H1 (cell line): ENCODE results near the gene SLC2A1. TPM values are rescaled to one million over a fixed set of nuclear protein-coding genes. Genes with fewer than 3 reads are reported as not detected.

Experiments used
- CTCF ChIA-PET: fragments of 300-600 bp; sonication (Branson Sonifier 250); formaldehyde crosslinking; loops from one replicate; lab custom pipeline; 2021; ENCODE audit not compliant: partially characterized antibody; lab: Charles Lee
- POLR2A ChIA-PET: fragments of 300-600 bp; sonication (Branson Sonifier 250); formaldehyde crosslinking; loops from one replicate; lab custom pipeline; 2021; ENCODE audit warnings: inconsistent platforms; ENCODE audit not compliant: partially characterized antibody; lab: Charles Lee
- DNase-seq, 2 experiments: peaks; one replicate each; pipeline versions ENCODE4 v3.0.0 to v3.0.0-alpha.2; 2010 to 2022; ENCODE audit warnings: low spot score in 2 of 2, low read depth in 1 of 2, mixed read lengths in 1 of 2
- FAIRE-seq: peaks from 2 replicates; lab custom pipeline; 2011; peaks lifted over from hg19 to GRCh38; lab: Jason Lieb, UNC
- H2AFZ ChIP-seq: 2 replicates; pipeline ENCODE4 v1.8.1; 2012; ENCODE audit warnings: low read length, inconsistent platforms
- H2AK5ac ChIP-seq: 2 replicates; pipeline ENCODE4 v1.6.1; 2013; ENCODE audit warnings: low read depth, low read length
- H2BK120ac ChIP-seq: replicated peaks from 2 replicates; pipeline ENCODE3; 2013; ENCODE audit warnings: low read depth, low read length, inconsistent platforms
- H2BK12ac ChIP-seq: 2 replicates; pipeline ENCODE4 v1.6.1; 2013; ENCODE audit warnings: low read depth, low read length
- H2BK15ac ChIP-seq: 2 replicates; pipeline ENCODE4 v1.6.1; 2013; ENCODE audit warnings: low read length
- H2BK20ac ChIP-seq: 2 replicates; pipeline ENCODE4 v1.6.1; 2013; ENCODE audit warnings: low read length
- H2BK5ac ChIP-seq: 2 replicates; pipeline ENCODE4 v1.6.1; 2013; ENCODE audit warnings: low read depth, low read length
- H3K14ac ChIP-seq: 2 replicates; pipeline ENCODE4 v1.6.1; 2013; ENCODE audit warnings: inconsistent platforms; ENCODE audit not compliant: insufficient read length
- H3K18ac ChIP-seq: 2 replicates; pipeline ENCODE4 v1.6.1; 2013; ENCODE audit warnings: low read length; ENCODE audit errors: extremely low read depth
- H3K23ac ChIP-seq: 2 replicates; pipeline ENCODE4 v1.6.1; 2013; ENCODE audit warnings: inconsistent platforms; ENCODE audit not compliant: insufficient read length
- H3K23me2 ChIP-seq: 2 replicates; pipeline ENCODE4 v1.6.1; 2013; ENCODE audit warnings: low read depth, low read length
- H3K27ac ChIP-seq: 2 replicates; pipeline ENCODE4 v1.6.1; 2011; ENCODE audit warnings: low read depth, low read length, inconsistent platforms
- H3K27me3 ChIP-seq, 4 experiments: replicated peaks in 1 of 4; 1 replicate in 1 of 4; 2 replicates in 3 of 4; pipeline versions ENCODE4 v1.6.1 to v1.8.1; 2011 to 2013; ENCODE audit warnings: low read length in 3 of 4, mild to moderate bottlenecking in 3 of 4, inconsistent platforms in 2 of 4, mixed read lengths in 2 of 4, moderate library complexity in 1 of 4; ENCODE audit not compliant: control insufficient read depth in 3 of 4, insufficient read depth in 3 of 4; ENCODE audit errors: extremely low read depth in 1 of 4
- H3K36me3 ChIP-seq, 4 experiments: 2 replicates each; pipeline versions ENCODE4 v1.6.1 to v1.8.1; 2011 to 2013; ENCODE audit warnings: mild to moderate bottlenecking in 4 of 4, low read length in 3 of 4, moderate library complexity in 2 of 4, control low read depth in 1 of 4, inconsistent platforms in 1 of 4; ENCODE audit not compliant: insufficient read depth in 4 of 4, control insufficient read depth in 2 of 4
- H3K4ac ChIP-seq: replicated peaks from 2 replicates; pipeline ENCODE3; 2013; ENCODE audit warnings: low read length, low read depth, mixed read lengths, inconsistent platforms; ENCODE audit not compliant: insufficient read length
- H3K4me1 ChIP-seq, 4 experiments: replicated peaks in 1 of 4; 1 replicate in 1 of 4; 2 replicates in 3 of 4; pipeline versions ENCODE4 v1.6.1 to v1.8.1; 2011 to 2013; ENCODE audit warnings: low read length in 3 of 4, inconsistent platforms in 2 of 4, mixed read lengths in 1 of 4; ENCODE audit not compliant: insufficient read depth in 4 of 4, control insufficient read depth in 3 of 4
- H3K4me2 ChIP-seq, 2 experiments: 2 replicates each; pipeline versions ENCODE4 v1.6.1 to v1.8.1; 2011 to 2013; ENCODE audit warnings: low read depth in 2 of 2, low read length in 2 of 2, control low read depth in 1 of 2, inconsistent platforms in 1 of 2, mild to moderate bottlenecking in 1 of 2; ENCODE audit not compliant: insufficient read depth in 1 of 2
- H3K4me3 ChIP-seq, 4 experiments: fragments of 200-600, 300-600 bp in 1 of 4; sonication (generic), shearing (Covaris generic), sonication (Bioruptor Twin) in 1 of 4; 2 replicates each; pipeline versions ENCODE4 v1.5.1 to v1.8.1; 2011 to 2016; ENCODE audit warnings: low read length in 4 of 4, low read depth in 3 of 4, control low read depth in 2 of 4, inconsistent platforms in 2 of 4, mild to moderate bottlenecking in 2 of 4, mixed read lengths in 1 of 4, moderate library complexity in 1 of 4; ENCODE audit not compliant: insufficient read depth in 2 of 4; ENCODE audit errors: extremely low read depth in 1 of 4
- H3K56ac ChIP-seq: replicated peaks from 2 replicates; pipeline ENCODE3; 2013; ENCODE audit warnings: low read depth, mild to moderate bottlenecking, mixed read lengths, low read length, inconsistent platforms; ENCODE audit not compliant: insufficient read length
- H3K79me1 ChIP-seq: 2 replicates; pipeline ENCODE4 v1.6.1; 2013; ENCODE audit warnings: low read depth, low read length, control low read depth
- H3K79me2 ChIP-seq, 2 experiments: 2 replicates each; pipeline versions ENCODE4 v1.6.1 to v1.8.1; 2012 to 2013; ENCODE audit warnings: low read length in 2 of 2, mild to moderate bottlenecking in 2 of 2, inconsistent platforms in 1 of 2; ENCODE audit not compliant: insufficient read depth in 2 of 2, control insufficient read depth in 1 of 2
- H3K9ac ChIP-seq, 4 experiments: replicated peaks in 1 of 4; 1 replicate in 1 of 4; 2 replicates in 3 of 4; pipeline versions ENCODE4 v1.6.1 to v1.8.1; 2011 to 2013; ENCODE audit warnings: low read depth in 3 of 4, low read length in 3 of 4, control low read depth in 2 of 4, mild to moderate bottlenecking in 2 of 4, moderate library complexity in 2 of 4, inconsistent platforms in 1 of 4; ENCODE audit errors: extremely low read depth in 1 of 4
- H3K9me3 ChIP-seq, 2 experiments: 2 replicates each; pipeline versions ENCODE4 v1.6.1 to v1.8.1; 2012 to 2013; ENCODE audit warnings: mild to moderate bottlenecking in 2 of 2, moderate library complexity in 2 of 2, control low read depth in 1 of 2, inconsistent platforms in 1 of 2, low read depth in 1 of 2, low read length in 1 of 2, mixed read lengths in 1 of 2; ENCODE audit not compliant: insufficient read depth in 2 of 2
- H4K20me1 ChIP-seq, 2 experiments: replicated peaks in 1 of 2; 2 replicates each; pipeline versions ENCODE3 to v1.8.1; 2011 to 2013; ENCODE audit warnings: inconsistent platforms in 2 of 2, low read length in 2 of 2, mild to moderate bottlenecking in 1 of 2; ENCODE audit not compliant: insufficient read depth in 2 of 2, control insufficient read depth in 1 of 2
- H4K5ac ChIP-seq: 2 replicates; pipeline ENCODE4 v1.6.1; 2013; ENCODE audit warnings: low read length, low read depth, mixed read lengths, inconsistent platforms; ENCODE audit not compliant: insufficient read length
- H4K8ac ChIP-seq: 2 replicates; pipeline ENCODE4 v1.8.0; 2013; ENCODE audit warnings: mild to moderate bottlenecking, moderate library complexity, low read length, inconsistent platforms; ENCODE audit not compliant: insufficient read depth; ENCODE audit errors: extremely low read depth
- H4K91ac ChIP-seq: replicated peaks from 2 replicates; pipeline ENCODE3; 2013; ENCODE audit warnings: low read length, mixed read lengths, inconsistent platforms; ENCODE audit not compliant: insufficient read length
- ASH2L ChIP-seq: fragments of 200-600, 300-600 bp; sonication (generic); IDR thresholded peaks from one replicate; pipeline ENCODE4 v1.7.1; 2017; ENCODE audit warnings: low read length
- ATF2 ChIP-seq: IDR thresholded peaks from 2 replicates; pipeline ENCODE4 v1.6.1; 2012; ENCODE audit warnings: low read length, inconsistent platforms
- BCL11A ChIP-seq, 2 experiments: IDR thresholded peaks; one replicate each; pipeline ENCODE4 v1.6.1; 2011; ENCODE audit warnings: low read depth in 2 of 2, low read length in 2 of 2, mild to moderate bottlenecking in 2 of 2
- CHD1 ChIP-seq: IDR thresholded peaks from 2 replicates; pipeline ENCODE4 v1.6.1; 2012; ENCODE audit warnings: low read depth, low read length, improper control_type of control experiment
- CHD2 ChIP-seq: IDR thresholded peaks from 2 replicates; pipeline ENCODE4 v1.6.1; 2012; ENCODE audit warnings: low read length, improper control_type of control experiment
- CREB1 ChIP-seq: IDR thresholded peaks from 2 replicates; pipeline ENCODE4 v1.6.1; 2012; ENCODE audit warnings: inconsistent platforms
- CTBP2 ChIP-seq: IDR thresholded peaks from 2 replicates; pipeline ENCODE4 v1.7.0; 2011; ENCODE audit warnings: borderline replicate concordance, mild to moderate bottlenecking, moderate library complexity, mixed read lengths, low read length; ENCODE audit not compliant: insufficient read depth, insufficient read length
- EGR1 ChIP-seq: IDR thresholded peaks from 2 replicates; pipeline ENCODE4 v1.6.1; 2011; ENCODE audit warnings: low read depth, low read length, borderline replicate concordance
- HDAC2 ChIP-seq, 2 experiments: fragments of 300-600 bp in 1 of 2; sonication (generic) in 1 of 2; IDR thresholded peaks; 2 replicates each; pipeline ENCODE4 v1.6.1; 2011 to 2012; ENCODE audit warnings: low read depth in 2 of 2, low read length in 2 of 2, mild to moderate bottlenecking in 2 of 2, moderate library complexity in 2 of 2, borderline replicate concordance in 1 of 2, inconsistent platforms in 1 of 2
- HDAC6 ChIP-seq: IDR thresholded peaks from one replicate; pipeline ENCODE4 v1.7.1; 2012; ENCODE audit warnings: low read depth, mild to moderate bottlenecking, inconsistent platforms, low read length, moderate library complexity
- POLR2A ChIP-seq, 2 experiments: IDR thresholded peaks; 1 replicate in 1 of 2; 2 replicates in 1 of 2; pipeline ENCODE4 v1.6.1; 2011; ENCODE audit warnings: low read depth in 2 of 2, low read length in 2 of 2, mild to moderate bottlenecking in 2 of 2; ENCODE audit errors: control extremely low read depth in 1 of 2
- RNF2 ChIP-seq: fragments of 200-900, 300-1000 bp; sonication (generic); IDR thresholded peaks from 2 replicates; pipeline ENCODE4 v1.7.1; 2016; ENCODE audit warnings: borderline replicate concordance, low read depth, mild to moderate bottlenecking, antibody characterized with exemption, low read length; ENCODE audit not compliant: poor library complexity, severe bottlenecking; ENCODE audit errors: missing control alignments
- SP2 ChIP-seq: IDR thresholded peaks from 2 replicates; pipeline ENCODE4 v1.6.1; 2012; ENCODE audit warnings: mild to moderate bottlenecking, low read length, inconsistent platforms
- WGBS, 2 experiments: shearing (Covaris generic) in 1 of 2; methylation state at CpG; one replicate each; pipeline versions ENCODE4 v1.1.6 to v1.1.7; 2013 to 2015; ENCODE audit warnings: low lambda C conversion rate in 2 of 2, mixed read lengths in 2 of 2, inconsistent platforms in 1 of 2, low coverage in 1 of 2, missing lambda C conversion rate in 1 of 2; ENCODE audit not compliant: insufficient replicate concordance in 2 of 2, insufficient coverage in 1 of 2, insufficient read length in 1 of 2; ENCODE audit errors: extremely low coverage in 1 of 2, missing lambda C conversion rate in 1 of 2; 5-methylcytosine and 5-hydroxymethylcytosine counted together
- polyA plus RNA-seq, 7 experiments: library from polyadenylated mRNA; depleted of rRNA in 3 of 7; stranded (reverse) in 5 of 7; unstranded in 2 of 7; fragments of >200 nt in 5 of 7; fragments of 200-250 nt in 2 of 7; gene quantifications; 1 replicate in 5 of 7; 2 replicates in 1 of 7; 4 replicates in 1 of 7; pipeline versions ENCODE4 v1.2.1 to v1.2.3, GENCODE V29; 2011 to 2013; ENCODE audit warnings: missing spikeins in 2 of 7, mixed read lengths in 2 of 7
- total RNA-seq: library from RNA; stranded (reverse); fragmentation: NEBNext Ultra II Directional; extraction: Animal tissue kit (Norgen Biotek cat#: 25700); gene quantifications from 2 replicates; pipeline ENCODE4 v1.2.1, GENCODE V29; 2021

SLC2A1 gene
- total and polyA plus RNA-seq, 2 of the 8 experiments (the other 6 are each of a cell fraction or from before 2014, with no cell fraction given), result 230 to 308 TPM

- Histone ChIP-seq H3K4ac (no peak overlapping the region), H4K91ac (no peak overlapping the region), H2AFZ (no peak overlapping the region), H3K4me2 (no peak overlapping the region), H3K56ac (no peak overlapping the region), H3K23me2 (no peaks in the 10 kb centered on the region; the same call in 1 of the 2 replicates), H2BK120ac (no peak overlapping the region), H3K4me3 (no peak overlapping the region), H2BK5ac (no peak overlapping the region), H3K36me3 (no peaks in the 10 kb centered on the region), H4K20me1 (no peaks in the 10 kb centered on the region), H4K5ac (no peak overlapping the region), H3K79me2 (no peaks in the 10 kb centered on the region), H3K23ac (no peak overlapping the region), H3K14ac (no peak overlapping the region), H3K9me3 (no peaks in the 10 kb centered on the region), H3K18ac (no peak overlapping the region), H3K27me3 (no peaks in the 10 kb centered on the region), H2BK15ac (peak overlapping the region; percentile 36), H3K79me1 (no peaks in the 10 kb centered on the region), H3K27ac (no peak overlapping the region), H2BK20ac (peak overlapping the region; percentile 88), H3K4me1 (peaks cover 12 to 21% (median 16%) of the 10 kb centered on the region in 4 experiments), H2AK5ac (peak overlapping the region; percentile 25; the same call in 1 of the 2 replicates), H2BK12ac (peak overlapping the region; percentile 52; the same call in 1 of the 2 replicates), H4K8ac (no peak overlapping the region), H3K9ac (no peak overlapping the region)
- CTCF ChIA-PET, result no interaction called here
- POLR2A ChIA-PET, result interaction anchor here (1.0 to 7.6 kb wide), 4 partner anchors 9 to 45 kb away, joined by 3 to 95 read pairs (median 6); no protein-coding TSS in a partner anchor
- 85% methylated on average over 4 of the region's 4 CpGs; no CpG with 5 or more reads in 1 of the 2 experiments for WGBS, 2 experiments
- no peak for DNase-seq
- no peak for FAIRE-seq
- TF ChIP-seq ATF2 (no peak), SP2 (no peak), HDAC2 (IDR thresholded peaks at IDR 0.05; ENCODE audit: borderline replicate concordance in 1 of 2, low read depth in 2 of 2, low read length in 2 of 2) (no peak), CREB1 (no peak), RNF2 (no peak), CHD1 (no peak), EGR1 (no peak), ASH2L (no peak), HDAC6 (no peak), BCL11A (IDR thresholded peaks at IDR 0.05; ENCODE audit: low read depth in 2 of 2, low read length in 2 of 2) (no peak), POLR2A (IDR thresholded peaks at IDR 0.05; ENCODE audit: control extremely low read depth in 1 of 2, low read depth in 2 of 2, low read length in 2 of 2) (no peak), CHD2 (no peak), CTBP2 (no peak)
Measured at GRCh38 chr1:43002116-43002515, 43.4 kb upstream of the SLC2A1 start.
